Measurements from ENCODE around the gene PRR33. TPM values are rescaled to one million over a fixed set of nuclear protein-coding genes. Genes with fewer than 3 reads are reported as not detected.

PRR33 gene
- total and polyA plus RNA-seq, 2 donors (not counting 3 experiments of a cell fraction or from before 2014, with no cell fraction given): not detected

- H3K36me3 ChIP-seq (ENCODE audit: control insufficient read depth in 2 of 2, extremely low read depth in 1 of 2, insufficient read depth in 2 of 2, low read length in 2 of 2): no peaks in the 10 kb centered on the region
- H3K4me2 ChIP-seq (ENCODE audit: insufficient read depth, low read length): no peak overlapping the region
- POLR2A ChIA-PET: no interaction called here
- no peak overlapping the region for H2AFZ ChIP-seq (ENCODE audit: low read depth, low read length)
- no peak for FAIRE-seq
- H3K79me2 ChIP-seq (ENCODE audit: control insufficient read depth, insufficient read depth, low read length): no peaks in the 10 kb centered on the region
- no peaks in the 10 kb centered on the region for H3K9me3 ChIP-seq (replicated peaks; ENCODE audit: control insufficient read depth, insufficient read depth, low read length)
- no peak overlapping the region for H3K27ac ChIP-seq (ENCODE audit: insufficient read depth, low read depth, low read length)
- no peak overlapping the region for H3K9ac ChIP-seq (replicated peaks; ENCODE audit: extremely low read depth, insufficient read depth, low read length)
- no TSS peak for BruUV-seq (replicated peaks)
- no peaks in the 10 kb centered on the region for H3K27me3 ChIP-seq (ENCODE audit: control insufficient read depth in 2 of 2, insufficient read depth in 2 of 2, low read length in 2 of 2)
- no peak for DNase-seq (ENCODE audit: low read depth, low spot score)
- CTCF ChIA-PET: no interaction called here
- TF ChIP-seq FOS (IDR thresholded peaks at IDR 0.05; ENCODE audit: borderline replicate concordance, insufficient read depth, low read length) (no peak), MAX (IDR thresholded peaks at IDR 0.05; ENCODE audit: insufficient read depth, insufficient read length) (no peak), JUN (IDR thresholded peaks at IDR 0.05; ENCODE audit: borderline replicate concordance, insufficient read depth, insufficient read length, low read depth) (no peak), POLR2A (IDR thresholded peaks at IDR 0.05; ENCODE audit: low read depth, low read length) (no peak), GATA2 (IDR thresholded peaks at IDR 0.05; ENCODE audit: insufficient read depth, insufficient read length, low read depth, low read length) (no peak), MYC (IDR thresholded peaks at IDR 0.05; ENCODE audit: low read depth, low read length) (no peak), POLR2AphosphoS5 (IDR thresholded peaks at IDR 0.05; ENCODE audit: insufficient read depth, low read depth, low read length) (no peak), EZH2 (IDR thresholded peaks at IDR 0.05; ENCODE audit: borderline replicate concordance, low read depth, low read length, severe bottlenecking) (no peak)
- TF ChIP-seq, protein P1, sequence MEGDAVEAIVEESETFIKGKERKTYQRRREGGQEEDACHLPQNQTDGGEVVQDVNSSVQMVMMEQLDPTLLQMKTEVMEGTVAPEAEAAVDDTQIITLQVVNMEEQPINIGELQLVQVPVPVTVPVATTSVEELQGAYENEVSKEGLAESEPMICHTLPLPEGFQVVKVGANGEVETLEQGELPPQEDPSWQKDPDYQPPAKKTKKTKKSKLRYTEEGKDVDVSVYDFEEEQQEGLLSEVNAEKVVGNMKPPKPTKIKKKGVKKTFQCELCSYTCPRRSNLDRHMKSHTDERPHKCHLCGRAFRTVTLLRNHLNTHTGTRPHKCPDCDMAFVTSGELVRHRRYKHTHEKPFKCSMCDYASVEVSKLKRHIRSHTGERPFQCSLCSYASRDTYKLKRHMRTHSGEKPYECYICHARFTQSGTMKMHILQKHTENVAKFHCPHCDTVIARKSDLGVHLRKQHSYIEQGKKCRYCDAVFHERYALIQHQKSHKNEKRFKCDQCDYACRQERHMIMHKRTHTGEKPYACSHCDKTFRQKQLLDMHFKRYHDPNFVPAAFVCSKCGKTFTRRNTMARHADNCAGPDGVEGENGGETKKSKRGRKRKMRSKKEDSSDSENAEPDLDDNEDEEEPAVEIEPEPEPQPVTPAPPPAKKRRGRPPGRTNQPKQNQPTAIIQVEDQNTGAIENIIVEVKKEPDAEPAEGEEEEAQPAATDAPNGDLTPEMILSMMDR (IDR thresholded peaks at IDR 0.05; ENCODE audit: extremely low read depth in 1 of 2, insufficient read depth in 1 of 2, low read depth in 1 of 2, low read length in 2 of 2): no peak
- dilution Hi-C loops (cut with MboI; ENCODE audit: extremely low pct_ligation_motif_present, low sequenced_read_pairs) (no loop called here), intact Hi-C loops (cut with micrococcal nuclease) (no loop called here)
- H3K9me1 ChIP-seq (replicated peaks; ENCODE audit: control insufficient read depth, extremely low read depth, insufficient read depth, low read length): no peaks in the 10 kb centered on the region
- H3K4me1 ChIP-seq (ENCODE audit: control insufficient read depth, extremely low read depth, insufficient read depth, low read length): no peaks in the 10 kb centered on the region
- no peaks in the 10 kb centered on the region for H4K20me1 ChIP-seq (replicated peaks; ENCODE audit: control insufficient read depth, extremely low read depth, insufficient read depth, low read length)
- no peak overlapping the region for H3K4me3 ChIP-seq (replicated peaks in 1 of 3; ENCODE audit: insufficient read depth in 1 of 3, low read depth in 1 of 3, low read length in 3 of 3)
These were observed 33.9 kb upstream of the PRR33 start for GRCh38 chr11:1925373-1926155.
